Adrenal gland (tissue), 12 donors: Measurements from ENCODE around the gene MYCBP2. TPM values are rescaled to one million over a fixed set of nuclear protein-coding genes. Genes with fewer than 3 reads are reported as not detected.
"Not testable (repeated sequence)": the region's sequence is repeated elsewhere in the genome, so short reads cannot be mapped to it uniquely, and the experiment has no call there.

Experiments used
- DNase-seq, 7 donors: peaks; one replicate each; pipeline ENCODE4 v3.0.0-alpha.2; 2019 to 2020
- H3K27ac ChIP-seq, 5 donors: fragments of 200-600 bp; sonication (generic) in 4 of 5; 1 replicate in 3 of 5; 2 replicates in 2 of 5; pipeline versions ENCODE4 v1.5.1 to v1.8.0; 2016 to 2020; ENCODE audit warnings: mild to moderate bottlenecking in 1 of 5
- H3K27me3 ChIP-seq: fragments of 200-600 bp; 2 replicates; pipeline ENCODE4 v1.8.0; 2021
- H3K36me3 ChIP-seq, 2 donors: fragments of 200-600 bp; replicated peaks in 1 of 2; 1 replicate in 1 of 2; 2 replicates in 1 of 2; pipeline versions ENCODE4 v1.5.1 to v1.8.0; 2018 to 2022
- H3K4me1 ChIP-seq, 2 donors: fragments of 200-600 bp; replicated peaks in 1 of 2; 1 replicate in 1 of 2; 2 replicates in 1 of 2; pipeline versions ENCODE4 v1.5.1 to v1.8.0; 2018 to 2021
- H3K4me3 ChIP-seq, 4 donors: fragments of 200-600 bp; sonication (generic) in 3 of 4; one replicate each; pipeline ENCODE4 v1.5.1; 2016 to 2018
- H3K9me3 ChIP-seq, 3 donors: fragments of 200-600 bp; sonication (generic) in 1 of 3; replicated peaks in 1 of 3; 1 replicate in 2 of 3; 2 replicates in 1 of 3; pipeline versions ENCODE4 v1.5.1 to v1.8.0; 2016 to 2021
- POLR2A ChIP-seq, 2 donors: fragments of 450-650 bp; IDR thresholded peaks; one replicate each; pipeline ENCODE4 v1.6.1; 2017; ENCODE audit warnings: antibody characterized with exemption in 2 of 2, mild to moderate bottlenecking in 2 of 2, moderate library complexity in 1 of 2
- WGBS, 4 donors: extraction: QIAGEN DNeasy Blood & Tissue Kit in 2 of 4; methylation state at CpG; one replicate each; pipeline versions ENCODE4 v1.1.5 to v1.1.7; 2013 to 2017; 5-methylcytosine and 5-hydroxymethylcytosine counted together
- intact Hi-C, 2 donors: fragments of 100-400 bp; cut with DNase I; formaldehyde crosslinking; loops; one replicate each; pipeline versions ENCODE4 v1.14.1 to v1.15.0; 2022 to 2023
- polyA plus RNA-seq, 3 donors: library from polyadenylated mRNA; stranded (reverse); fragments of 200-250 nt in 2 of 3; fragments of 350-450 nt in 1 of 3; fragmentation: Illumina TruSeq in 1 of 3; extraction: RNeasy Lipid Tissue Mini Kit (QIAGEN cat#74804) in 1 of 3; gene quantifications; one replicate each; pipeline ENCODE4 v1.2.3, GENCODE V29; 2013 to 2014
- total RNA-seq, 9 donors: library from RNA; depleted of rRNA in 4 of 9; stranded (reverse); fragments of >200 nt in 4 of 9; fragments of 120-200 nt in 1 of 9; fragmentation: NEBNext Ultra II Directional in 1 of 9; extraction: Animal tissue kit (Norgen Biotek cat#: 25700) in 1 of 9; gene quantifications; one replicate each; pipeline versions ENCODE4 v1.1.0 to v1.2.4, GENCODE V29; 2013 to 2023
- TF ChIP-seq, protein P1 (sequence below), 6 experiments: fragments of 450-650 bp in 4 of 6; fragments of 200-600 bp in 2 of 6; sonication (generic) in 1 of 6; IDR thresholded peaks; 1 replicate in 5 of 6; 2 replicates in 1 of 6; pipeline versions ENCODE4 v1.5.1 to v1.8.0; 2016 to 2021; ENCODE audit warnings: antibody characterized with exemption in 6 of 6, mild to moderate bottlenecking in 2 of 6, moderate library complexity in 1 of 6
- donor health status: healthy with polysubstance abuse.
- donor health status: Bipolar disorder and iron deficiency.
- donor health status: DM: yes; HTN: yes; CAD: no.
- donor health status: DM: no; HTN: no; CAD: no.
- donor health status: DM: no; HTN: no; CAD: no.
- donor health status: DM: yes; HTN: yes; CAD: no.

Gene MYCBP2
- total and polyA plus RNA-seq, 12 donors, result 28.7 to 126 (median 68.8) TPM

DNA sequence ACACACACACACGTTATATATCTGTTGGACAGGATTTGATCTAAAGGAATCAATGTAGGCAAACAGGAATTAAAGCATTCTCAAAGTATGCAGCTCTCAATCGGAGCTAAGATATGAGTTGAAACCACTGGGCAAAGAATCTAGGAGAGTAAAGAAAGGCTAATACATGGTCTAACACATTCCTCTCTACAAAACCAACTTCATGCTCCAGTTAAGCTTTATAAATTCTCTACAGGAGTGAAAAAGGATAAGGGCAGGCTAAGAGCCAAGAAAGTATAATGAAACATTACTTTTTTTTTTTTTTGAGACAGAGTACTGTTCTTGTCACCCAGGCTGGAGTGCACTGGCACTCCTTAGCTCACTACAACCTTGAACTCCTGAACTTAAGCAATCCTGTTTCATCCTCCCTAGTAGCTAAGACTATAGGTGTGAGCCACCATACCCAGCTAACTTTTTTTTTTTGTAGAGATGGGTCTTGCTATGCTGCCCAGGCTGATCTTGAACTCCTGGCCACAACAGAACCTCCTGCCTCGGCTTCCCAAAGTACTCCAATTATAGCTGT lies 310.6 kb downstream of the MYCBP2 start:
- Histone ChIP-seq H3K27ac (peak overlapping the region in 2 of 5 donors; percentile 8 to 27), H3K9me3 (no peaks in the 10 kb centered on the region), H3K36me3 (peaks cover 0 to 61% of the 10 kb centered on the region in 2 donors), H3K4me3 (no peak overlapping the region), H3K4me1 (peaks cover 0 to 64% of the 10 kb centered on the region in 2 donors), H3K27me3 (no peaks in the 10 kb centered on the region)
- DNase-seq, result no peak
- TF ChIP-seq, protein P1, sequence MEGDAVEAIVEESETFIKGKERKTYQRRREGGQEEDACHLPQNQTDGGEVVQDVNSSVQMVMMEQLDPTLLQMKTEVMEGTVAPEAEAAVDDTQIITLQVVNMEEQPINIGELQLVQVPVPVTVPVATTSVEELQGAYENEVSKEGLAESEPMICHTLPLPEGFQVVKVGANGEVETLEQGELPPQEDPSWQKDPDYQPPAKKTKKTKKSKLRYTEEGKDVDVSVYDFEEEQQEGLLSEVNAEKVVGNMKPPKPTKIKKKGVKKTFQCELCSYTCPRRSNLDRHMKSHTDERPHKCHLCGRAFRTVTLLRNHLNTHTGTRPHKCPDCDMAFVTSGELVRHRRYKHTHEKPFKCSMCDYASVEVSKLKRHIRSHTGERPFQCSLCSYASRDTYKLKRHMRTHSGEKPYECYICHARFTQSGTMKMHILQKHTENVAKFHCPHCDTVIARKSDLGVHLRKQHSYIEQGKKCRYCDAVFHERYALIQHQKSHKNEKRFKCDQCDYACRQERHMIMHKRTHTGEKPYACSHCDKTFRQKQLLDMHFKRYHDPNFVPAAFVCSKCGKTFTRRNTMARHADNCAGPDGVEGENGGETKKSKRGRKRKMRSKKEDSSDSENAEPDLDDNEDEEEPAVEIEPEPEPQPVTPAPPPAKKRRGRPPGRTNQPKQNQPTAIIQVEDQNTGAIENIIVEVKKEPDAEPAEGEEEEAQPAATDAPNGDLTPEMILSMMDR (IDR thresholded peaks at IDR 0.05), result no peak
- TF ChIP-seq POLR2A (IDR thresholded peaks at IDR 0.05), result no peak
- WGBS, 4 donors, result 92 to 96% (median 95%) methylated on average over 3 of the region's 3 CpGs
- intact Hi-C loops, result no loop called here

DNA sequence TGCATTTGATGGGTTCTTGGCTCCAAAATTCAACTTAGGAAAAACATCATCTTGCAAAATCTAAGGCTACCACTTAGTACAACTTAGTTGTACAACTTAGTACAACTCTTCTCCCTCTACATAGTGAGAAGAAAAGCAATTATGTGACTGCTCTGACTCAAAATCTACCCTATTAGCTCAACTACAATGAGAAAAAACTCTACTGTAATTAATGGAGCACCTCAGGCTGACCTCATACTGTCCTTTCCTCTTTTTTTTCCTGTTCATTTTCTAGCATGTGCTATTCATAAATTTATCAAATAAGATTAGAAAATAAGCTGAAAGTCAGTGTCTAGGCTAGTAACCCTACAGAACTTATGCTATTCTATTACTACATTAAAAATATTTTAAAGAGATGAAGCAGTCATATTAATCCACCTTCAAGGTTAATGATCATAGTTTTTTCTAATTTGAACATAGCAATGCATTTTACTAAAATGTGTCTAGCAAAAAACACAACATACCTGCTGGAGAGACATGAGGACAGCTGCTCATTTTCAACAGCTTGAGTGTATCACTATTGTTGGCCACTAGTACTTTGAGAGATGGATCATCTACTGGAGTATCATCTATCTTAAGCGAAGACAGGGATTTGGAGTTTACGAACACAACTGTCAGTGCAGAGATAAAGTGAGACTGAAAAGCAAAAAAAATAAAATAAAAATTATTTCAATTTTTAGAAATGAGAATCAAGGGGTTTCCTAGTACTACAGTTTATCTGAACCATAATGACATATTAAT lies 311.8 kb downstream of the MYCBP2 start:
- Histone ChIP-seq H3K27me3 (no peaks in the 10 kb centered on the region), H3K9me3 (no peaks in the 10 kb centered on the region), H3K27ac (no peak overlapping the region), H3K4me1 (peaks cover 0 to 52% of the 10 kb centered on the region in 2 donors), H3K36me3 (peaks cover 0 to 74% of the 10 kb centered on the region in 2 donors), H3K4me3 (no peak overlapping the region)
- DNase-seq, result no peak
- intact Hi-C loops, result no loop called here
- no peak for TF ChIP-seq POLR2A (IDR thresholded peaks at IDR 0.05)
- TF ChIP-seq, protein P1 (IDR thresholded peaks at IDR 0.05), result no peak
- 84 to 90% (median 87%) methylated on average over 2 of the region's 2 CpGs for WGBS, 4 donors

DNA sequence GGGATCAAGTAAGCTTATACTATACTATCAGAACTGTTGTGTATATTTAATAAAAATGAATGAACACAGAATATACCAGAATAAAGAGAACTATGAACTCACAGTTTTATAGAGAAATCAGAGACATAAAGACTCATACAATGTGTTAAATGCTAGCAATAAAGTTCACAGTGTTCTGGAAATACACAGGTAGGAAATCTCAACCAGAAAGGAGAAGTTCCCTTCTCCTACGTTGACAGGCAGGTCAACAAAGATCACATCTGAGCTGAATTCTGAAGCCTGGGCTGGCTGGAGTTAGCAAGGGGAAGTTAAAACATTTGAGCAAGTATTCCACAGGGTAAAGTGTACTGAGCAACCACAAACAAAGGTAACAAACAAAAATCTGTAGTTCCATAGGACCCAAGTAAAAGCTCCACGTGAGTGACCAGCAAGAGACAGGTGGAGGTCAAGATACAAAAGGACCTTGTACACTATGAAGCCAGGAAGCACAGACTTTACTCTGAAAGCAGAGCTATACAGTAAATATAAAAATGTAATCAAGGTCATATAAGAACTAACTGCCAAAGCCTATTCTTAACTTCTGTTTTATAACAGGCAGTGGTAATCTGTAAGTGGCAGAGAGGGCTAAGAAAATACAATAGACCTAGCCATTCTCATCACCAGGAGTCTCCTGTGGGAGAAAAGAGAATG lies 312.9 kb downstream of the MYCBP2 start:
- Histone ChIP-seq H3K9me3 (no peaks in the 10 kb centered on the region), H3K36me3 (peaks cover 0 to 76% of the 10 kb centered on the region in 2 donors), H3K27me3 (no peaks in the 10 kb centered on the region), H3K4me1 (peaks cover 0 to 42% of the 10 kb centered on the region in 2 donors), H3K27ac (no peak overlapping the region), H3K4me3 (no peak overlapping the region)
- TF ChIP-seq, protein P1 (IDR thresholded peaks at IDR 0.05), result no peak
- TF ChIP-seq POLR2A (IDR thresholded peaks at IDR 0.05), result no peak
- intact Hi-C loops, result no loop called here
- WGBS, 4 donors, result 65 to 80% (median 72%) methylated on average over 2 of the region's 2 CpGs
- no peak for DNase-seq

DNA sequence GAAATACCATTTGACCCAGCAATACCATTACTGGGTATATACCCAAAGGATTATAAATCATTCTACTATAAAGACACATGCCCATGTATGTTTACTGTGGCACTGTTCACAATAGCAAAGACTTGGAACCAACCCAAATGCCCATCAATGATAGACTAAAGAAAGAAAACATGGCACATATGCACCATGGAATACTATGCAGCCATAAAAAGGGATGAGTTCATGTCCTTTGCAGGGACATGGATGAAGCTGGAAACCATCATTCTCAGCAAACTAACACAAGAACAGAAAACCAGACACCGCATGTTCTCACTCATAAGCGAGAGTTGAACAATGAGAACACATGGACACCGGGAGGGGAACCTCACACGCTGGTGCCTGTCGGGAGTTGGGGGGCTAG lies 317.2 kb downstream of the MYCBP2 start:
- H3K4me3 ChIP-seq, intact Hi-C loops, H3K27ac ChIP-seq, H3K9me3 ChIP-seq, DNase-seq, H3K27me3 ChIP-seq: not testable (repeated sequence)
- peaks cover 0 to 53% of the 10 kb centered on the region in 2 donors for H3K36me3 ChIP-seq
- WGBS, 4 donors, result 96 to 99% (median 98%) methylated on average over 5 of the region's 5 CpGs
- peaks cover 0 to 14% of the 10 kb centered on the region in 2 donors for H3K4me1 ChIP-seq
